H1 (cell line): ENCODE data around the gene DOCK1. TPM values are rescaled to one million over a fixed set of nuclear protein-coding genes. Genes with fewer than 3 reads are reported as not detected.

Experiments
- BRCA1 ChIP-seq: IDR thresholded peaks from 2 replicates; pipeline ENCODE4 v1.6.1; 2012; ENCODE audit warnings: low read depth, low read length, improper control_type of control experiment
- CHD1 ChIP-seq: IDR thresholded peaks from 2 replicates; pipeline ENCODE4 v1.6.1; 2012; ENCODE audit warnings: low read depth, low read length, improper control_type of control experiment
- HDAC2 ChIP-seq, 2 experiments: fragments of 300-600 bp in 1 of 2; sonication (generic) in 1 of 2; IDR thresholded peaks; 2 replicates each; pipeline ENCODE4 v1.6.1; 2011 to 2012; ENCODE audit warnings: low read depth in 2 of 2, low read length in 2 of 2, mild to moderate bottlenecking in 2 of 2, moderate library complexity in 2 of 2, borderline replicate concordance in 1 of 2, inconsistent platforms in 1 of 2
- KDM4A ChIP-seq: IDR thresholded peaks from one replicate; pipeline ENCODE4 v1.7.1; 2012; ENCODE audit warnings: low read depth, mild to moderate bottlenecking, moderate library complexity, low read length, inconsistent platforms; ENCODE audit not compliant: severe bottlenecking
- SIX5 ChIP-seq: IDR thresholded peaks from 2 replicates; pipeline ENCODE4 v1.6.1; 2011; ENCODE audit warnings: mild to moderate bottlenecking, low read depth, low read length
- ZNF274 ChIP-seq: IDR thresholded peaks from 2 replicates; pipeline ENCODE4 v1.7.0; 2012; ENCODE audit warnings: low read length, borderline replicate concordance; ENCODE audit errors: extremely low read depth
- polyA plus RNA-seq, 7 experiments: library from polyadenylated mRNA; depleted of rRNA in 3 of 7; stranded (reverse) in 5 of 7; unstranded in 2 of 7; fragments of >200 nt in 5 of 7; fragments of 200-250 nt in 2 of 7; gene quantifications; 1 replicate in 5 of 7; 2 replicates in 1 of 7; 4 replicates in 1 of 7; pipeline versions ENCODE4 v1.2.1 to v1.2.3, GENCODE V29; 2011 to 2013; ENCODE audit warnings: missing spikeins in 2 of 7, mixed read lengths in 2 of 7
- total RNA-seq: library from RNA; stranded (reverse); fragmentation: NEBNext Ultra II Directional; extraction: Animal tissue kit (Norgen Biotek cat#: 25700); gene quantifications from 2 replicates; pipeline ENCODE4 v1.2.1, GENCODE V29; 2021

Gene DOCK1
- total and polyA plus RNA-seq, 2 of the 8 experiments (the other 6 are each of a cell fraction or from before 2014, with no cell fraction given): 11.6 to 53.0 TPM

GRCh38 chr10:126878594-126878993 is 26.6 kb upstream of the DOCK1 start (continued):
- TF ChIP-seq SIX5: no peak
- TF ChIP-seq KDM4A: no peak
- TF ChIP-seq ZNF274: no peak
- no peak for TF ChIP-seq HDAC2 (IDR thresholded peaks at IDR 0.05; ENCODE audit: borderline replicate concordance in 1 of 2, low read depth in 2 of 2, low read length in 2 of 2)
- TF ChIP-seq CHD1: no peak
- no peak for TF ChIP-seq BRCA1
